CD4-positive, alpha-beta T cell treated with Interleukin-15 for 4 hours (primary cell): ENCODE results near the gene LRRC61.
"Not testable (repeated sequence)": the region's sequence is repeated elsewhere in the genome, so short reads cannot be mapped to it uniquely, and the experiment has no call there.

Experiments
- DNase-seq: peaks from one replicate; pipeline ENCODE4 v3.0.0-alpha.2; 2020; ENCODE audit warnings: low spot score

Gene LRRC61, protein sequence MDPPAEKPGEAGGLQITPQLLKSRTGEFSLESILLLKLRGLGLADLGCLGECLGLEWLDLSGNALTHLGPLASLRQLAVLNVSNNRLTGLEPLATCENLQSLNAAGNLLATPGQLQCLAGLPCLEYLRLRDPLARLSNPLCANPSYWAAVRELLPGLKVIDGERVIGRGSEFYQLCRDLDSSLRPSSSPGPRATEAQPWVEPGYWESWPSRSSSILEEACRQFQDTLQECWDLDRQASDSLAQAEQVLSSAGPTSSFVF

DNA sequence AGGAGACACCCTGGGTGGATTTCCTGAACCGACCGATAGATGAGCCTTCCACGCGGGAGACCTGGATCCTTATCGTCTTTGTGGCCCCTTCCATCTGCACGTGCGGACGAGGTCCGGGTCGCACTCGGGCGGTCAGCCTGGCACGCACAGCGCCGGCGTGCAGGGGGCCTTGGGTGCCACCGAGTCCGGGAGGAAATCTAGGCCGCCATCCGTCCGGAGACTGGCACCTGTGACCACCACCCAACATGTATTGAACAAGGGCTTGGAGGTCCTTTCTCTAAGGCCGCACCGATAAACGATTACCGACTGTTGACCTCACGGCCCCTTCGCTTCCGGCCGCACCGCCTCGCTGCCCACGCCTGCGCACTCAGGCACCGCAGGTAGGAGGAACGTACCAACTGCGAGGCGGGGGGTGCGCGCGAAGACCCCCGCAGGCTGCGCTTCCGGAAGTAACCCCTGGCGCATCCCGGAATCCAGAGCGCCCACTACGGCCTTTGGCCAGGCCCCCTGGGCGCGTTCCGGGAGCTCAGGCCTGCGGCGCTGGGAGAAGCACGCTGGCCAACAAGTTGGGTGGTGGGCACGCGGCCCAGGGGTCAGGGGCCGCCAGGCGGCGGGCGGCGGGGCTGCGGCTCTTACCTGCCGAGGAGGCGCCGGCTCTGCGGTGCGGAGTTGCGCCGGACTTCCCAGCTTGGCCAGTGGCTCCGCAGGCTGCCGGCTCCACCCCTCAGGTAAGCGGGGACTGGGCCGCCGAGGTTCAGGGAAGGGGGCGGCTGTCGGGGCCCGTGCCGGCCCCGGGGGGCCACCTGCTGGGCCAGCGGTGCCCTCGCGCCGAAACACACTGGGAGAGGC lies at the start of gene LRRC61, which contains the start of gene ACTR3C:
TSS of gene LRRC61 (plus strand) at position 523 of the 849 bp plus-strand sequence. CDS start 13,507 bp downstream, outside the sequence.
TSS of gene ACTR3C (minus strand) at position 713 of the 849 bp plus-strand sequence. CDS start 28,249 bp downstream, outside the sequence.
- peak; percentile 59 for DNase-seq

DNA sequence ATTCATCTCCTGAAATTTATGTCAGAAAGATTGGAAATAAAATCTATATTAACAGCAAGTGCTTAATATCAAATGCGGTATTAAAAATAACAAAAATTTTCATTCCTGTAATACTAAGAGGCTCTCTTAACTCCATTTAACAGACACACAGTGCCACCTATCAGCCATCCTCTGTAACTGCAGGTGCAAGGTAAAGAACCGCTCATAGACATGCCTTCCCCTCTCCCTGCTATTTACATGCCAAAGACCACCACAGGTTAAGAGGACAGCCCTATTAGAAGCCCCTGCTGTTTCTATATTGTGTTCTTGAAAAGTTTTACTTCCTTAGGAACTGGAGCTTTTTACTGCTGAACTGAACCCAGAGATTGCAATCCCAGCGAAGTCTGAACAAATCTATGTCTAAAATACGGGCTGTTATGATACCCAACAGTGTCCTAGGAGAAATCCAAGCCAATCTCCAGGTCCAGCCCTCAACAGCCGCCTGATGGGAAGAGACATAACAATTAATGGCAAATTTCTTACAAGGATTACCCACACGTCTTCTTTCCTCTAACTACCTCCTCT lies 46.9 kb upstream of the LRRC61 start:
- peak; percentile 46 for DNase-seq

DNA sequence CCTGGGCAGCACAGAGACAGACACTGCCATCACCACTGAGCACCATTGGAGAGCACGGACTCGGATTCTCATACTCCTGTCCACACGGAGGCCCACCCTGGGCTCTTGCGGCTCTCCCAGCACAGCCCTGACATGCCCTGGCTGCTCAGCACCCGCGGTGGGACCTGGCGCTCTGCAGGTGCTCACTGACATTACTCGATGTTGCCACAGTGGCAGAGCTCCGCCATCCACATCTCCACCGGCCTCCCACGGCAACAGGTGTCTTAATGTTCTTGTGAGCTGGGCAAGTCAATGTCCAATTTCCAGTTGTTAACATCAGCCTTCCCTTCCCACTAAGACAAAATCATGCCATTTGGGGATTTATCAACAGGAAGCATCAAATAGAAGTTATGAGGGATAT lies 44.8 kb upstream of the LRRC61 start:
- DNase-seq = not testable (repeated sequence)

DNA sequence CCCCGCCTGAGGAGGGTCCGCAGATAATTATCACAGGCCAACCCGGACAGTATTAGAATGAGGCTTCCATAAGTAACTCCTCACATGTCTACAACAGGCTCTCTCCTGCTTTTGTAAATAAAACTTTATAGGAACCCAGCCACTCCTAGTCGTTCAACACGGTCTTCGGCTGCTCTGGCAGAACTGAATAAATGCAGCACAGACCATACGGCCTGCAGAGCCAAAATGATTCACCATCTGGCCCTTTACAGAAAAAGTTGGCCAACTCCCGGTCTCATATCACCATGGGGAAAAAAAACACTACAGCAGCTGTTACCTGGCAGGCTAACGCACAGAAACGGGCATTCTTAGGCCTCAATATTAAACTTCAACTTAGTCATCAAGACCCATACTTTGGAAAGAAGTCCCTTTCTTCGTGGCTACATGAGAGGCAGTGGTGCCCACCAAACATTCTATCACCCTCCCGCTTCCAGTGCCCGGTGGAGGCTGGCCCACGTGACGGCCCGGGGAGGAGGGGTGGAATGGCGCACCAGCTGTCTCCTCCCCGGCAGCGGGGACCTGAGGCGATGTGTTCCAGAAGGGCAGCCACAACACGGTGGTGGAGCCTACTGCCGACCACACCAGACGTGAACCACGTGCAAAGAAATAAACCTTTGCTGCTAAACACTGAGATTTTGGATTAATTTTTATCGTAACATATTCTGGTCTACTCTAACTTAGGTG lies 41.3 kb upstream of the LRRC61 start:
- DNase-seq = not testable (repeated sequence)

DNA sequence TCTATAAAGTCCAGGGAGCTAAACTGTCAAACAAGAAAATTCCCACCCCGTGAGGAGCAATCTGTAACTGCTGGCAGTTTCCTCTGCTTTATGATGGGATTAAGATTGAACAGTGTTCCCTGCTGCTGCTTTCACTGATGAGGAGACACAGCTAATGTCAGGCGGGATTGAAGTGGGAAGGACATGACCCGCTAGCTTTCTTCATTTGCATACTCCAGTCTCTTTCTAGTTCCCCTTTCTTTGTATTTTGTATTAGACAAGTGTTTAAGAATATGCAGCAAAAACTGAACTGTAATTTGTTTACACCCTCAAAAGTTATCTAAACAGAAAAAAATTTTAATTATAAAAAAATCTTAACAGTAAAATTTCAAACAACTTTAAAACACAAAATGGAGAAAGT lies 40.0 kb upstream of the LRRC61 start:
- not testable (repeated sequence) for DNase-seq

DNA sequence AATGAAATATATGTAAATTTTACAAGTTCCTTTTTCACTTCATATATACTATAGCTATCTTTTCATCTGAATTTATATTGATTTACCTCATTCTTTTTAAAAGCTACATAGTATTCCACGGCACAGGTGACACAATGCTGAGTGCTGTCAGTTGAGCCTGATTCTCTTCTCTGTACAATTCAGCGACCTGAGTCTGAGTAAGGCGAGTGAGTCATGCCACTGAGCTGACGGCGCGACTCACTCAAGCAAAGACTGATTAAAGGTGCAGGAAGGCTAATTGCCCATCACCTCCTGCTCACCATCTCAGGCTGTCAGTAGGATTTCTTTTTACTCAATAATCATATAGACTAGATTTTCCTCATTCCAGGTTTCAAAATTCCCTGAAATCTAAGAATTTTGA lies 39.5 kb upstream of the LRRC61 start:
- DNase-seq = not testable (repeated sequence)

DNA sequence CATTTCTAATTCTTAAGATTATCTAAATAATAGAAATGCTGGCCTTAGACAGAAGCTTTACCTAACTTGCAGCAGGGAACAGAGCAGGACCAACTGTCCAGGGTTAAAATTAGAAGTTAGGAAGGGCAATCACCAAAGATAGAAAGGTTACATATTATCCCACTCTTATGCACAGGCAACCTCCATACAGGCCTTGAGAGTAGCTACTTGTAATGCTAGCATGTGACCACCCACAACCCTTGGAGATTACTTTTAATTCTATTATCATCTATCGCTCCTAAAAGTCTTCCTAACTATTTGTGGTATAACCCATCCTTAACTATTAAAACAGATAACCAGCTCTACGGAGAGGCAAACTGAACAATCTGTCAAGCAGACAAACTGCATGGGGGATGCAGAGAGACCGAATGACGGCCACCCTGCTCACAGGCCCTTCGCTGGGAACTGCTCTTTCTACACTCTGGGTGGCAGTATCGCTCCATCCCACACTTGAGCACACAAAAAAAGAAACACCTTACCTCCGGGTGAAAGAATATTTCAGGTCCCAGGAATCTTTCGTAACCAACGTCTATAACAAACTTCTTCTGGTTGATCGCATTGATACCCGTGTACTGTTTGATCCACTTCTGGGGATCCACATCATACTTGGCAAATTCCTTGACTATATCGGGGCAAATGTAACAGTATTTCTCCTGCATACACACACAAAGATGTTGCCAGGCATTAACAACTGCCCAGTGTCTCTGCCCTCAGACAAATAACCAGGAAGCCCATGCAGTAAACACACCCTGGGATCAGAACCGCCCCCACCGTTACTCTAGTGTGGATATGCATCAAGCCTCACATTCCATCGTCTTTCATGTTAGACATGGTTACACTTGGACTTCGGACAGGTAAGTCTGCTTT lies 37.1 kb upstream of the LRRC61 start:
- DNase-seq = peak; percentile 23

DNA sequence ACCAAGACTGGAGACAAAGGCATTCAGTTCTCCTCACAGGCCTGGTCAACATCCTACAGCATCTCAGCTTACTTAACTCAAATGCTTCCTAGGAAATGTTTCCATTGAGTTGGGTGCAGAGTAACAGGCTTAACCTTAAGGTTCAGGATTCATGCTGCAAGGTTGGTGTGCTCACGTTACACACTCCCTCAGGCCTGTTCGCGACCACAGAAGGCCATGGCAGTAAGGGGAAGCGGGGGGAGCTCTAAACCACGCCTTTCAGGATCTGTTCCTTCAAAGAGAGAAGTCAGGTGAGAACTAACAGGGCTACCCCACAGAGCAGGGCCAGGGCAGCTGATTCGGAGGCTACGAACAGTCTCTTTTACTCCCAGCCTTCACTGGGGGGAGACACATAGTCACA lies 35.3 kb upstream of the LRRC61 start:
- DNase-seq = not testable (repeated sequence)

DNA sequence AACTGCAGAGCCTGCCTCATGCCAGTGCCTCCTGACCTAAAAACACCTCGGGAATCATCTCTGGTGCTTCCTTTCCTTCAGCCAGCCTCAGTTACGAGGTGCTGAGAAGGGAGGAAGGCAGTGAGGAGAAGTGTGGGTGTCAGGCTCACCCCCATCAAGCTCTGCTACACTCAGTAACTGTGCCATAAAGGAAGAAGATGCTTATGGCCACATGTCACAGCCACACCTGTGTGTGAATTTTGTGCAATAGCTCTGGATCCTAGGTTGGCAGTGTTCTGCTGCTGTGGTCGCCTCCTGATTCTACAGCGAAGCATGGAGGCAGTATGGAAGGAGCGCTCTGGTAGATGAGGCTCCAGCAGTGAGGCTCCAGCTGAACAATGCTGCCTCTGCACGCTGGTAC lies 34.3 kb upstream of the LRRC61 start:
- not testable (repeated sequence) for DNase-seq

DNA sequence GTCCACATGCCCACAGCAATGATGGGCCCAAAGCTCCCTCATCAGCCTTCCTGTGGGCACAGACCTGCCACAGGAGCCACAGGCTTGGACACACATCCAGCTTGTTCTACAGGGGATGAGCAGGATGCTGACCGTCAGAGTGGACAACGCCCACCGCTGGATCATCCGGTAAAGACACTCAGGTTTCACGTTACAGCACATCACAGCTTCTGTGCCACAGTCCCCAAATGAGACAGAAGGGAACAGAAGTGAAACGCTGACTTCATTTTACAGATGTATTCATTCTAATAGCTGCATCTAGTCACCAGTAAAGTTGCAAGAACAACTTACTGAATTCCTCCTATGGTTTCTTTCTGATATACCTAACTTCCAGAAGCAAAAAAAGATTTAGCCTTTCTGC lies 32.8 kb upstream of the LRRC61 start:
- DNase-seq = not testable (repeated sequence)

DNA sequence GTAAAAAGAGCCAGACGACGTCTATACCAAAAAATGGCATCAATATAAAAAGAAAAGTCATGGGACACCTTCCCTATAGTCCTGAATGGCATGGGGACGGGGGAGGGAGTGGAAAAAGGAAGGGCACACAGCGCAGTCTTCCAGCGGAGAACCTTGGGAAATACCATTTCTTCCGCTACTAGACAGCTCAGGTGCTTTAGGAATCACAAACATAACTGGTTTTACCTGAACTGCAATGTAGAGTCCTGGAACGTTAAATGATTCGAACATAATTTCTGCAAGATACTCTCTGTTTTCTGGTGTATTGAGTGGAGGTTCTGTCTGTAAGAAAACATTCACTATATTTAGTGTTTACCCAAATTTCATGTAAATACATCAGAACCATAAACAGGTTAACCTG lies 28.1 kb upstream of the LRRC61 start:
- not testable (repeated sequence) for DNase-seq

DNA sequence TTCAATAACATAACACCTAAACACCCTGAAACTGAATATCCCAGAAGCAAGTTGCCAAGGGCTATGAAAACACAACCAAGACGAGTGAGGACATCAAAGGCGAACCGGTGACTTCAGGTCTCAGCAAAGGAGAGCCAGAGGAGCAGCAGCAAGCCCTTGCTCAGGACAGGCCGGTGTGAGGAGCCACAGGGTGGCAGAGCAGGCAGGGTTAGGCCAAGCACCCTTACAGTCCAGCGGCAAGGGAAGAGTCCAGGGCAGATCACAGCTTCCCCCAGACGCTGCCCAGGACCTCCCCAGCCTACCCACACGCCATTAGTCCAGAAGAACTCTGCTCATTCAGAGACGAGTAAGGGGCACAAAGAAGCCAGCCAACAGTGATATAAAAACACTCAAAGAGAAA lies 27.5 kb upstream of the LRRC61 start:
- not testable (repeated sequence) for DNase-seq

DNA sequence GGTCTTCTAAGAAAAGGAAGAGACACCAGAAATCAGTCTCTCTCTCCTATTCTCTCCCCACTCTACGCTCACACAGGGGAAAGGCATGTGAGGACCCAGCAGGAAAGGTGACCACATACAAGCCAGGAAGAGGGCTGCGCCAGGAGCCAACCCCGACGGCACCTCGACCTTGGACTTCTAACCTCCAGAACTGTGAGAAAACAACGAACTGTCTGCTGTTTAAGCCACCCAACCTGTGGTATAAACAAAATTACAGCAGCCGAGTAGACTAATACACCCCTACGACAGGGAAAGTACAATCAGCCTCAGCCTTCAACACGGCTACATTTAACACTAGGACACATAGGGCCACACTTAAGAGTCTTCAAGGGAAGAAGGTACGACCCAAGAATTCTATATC lies 26.4 kb upstream of the LRRC61 start:
- not testable (repeated sequence) for DNase-seq

DNA sequence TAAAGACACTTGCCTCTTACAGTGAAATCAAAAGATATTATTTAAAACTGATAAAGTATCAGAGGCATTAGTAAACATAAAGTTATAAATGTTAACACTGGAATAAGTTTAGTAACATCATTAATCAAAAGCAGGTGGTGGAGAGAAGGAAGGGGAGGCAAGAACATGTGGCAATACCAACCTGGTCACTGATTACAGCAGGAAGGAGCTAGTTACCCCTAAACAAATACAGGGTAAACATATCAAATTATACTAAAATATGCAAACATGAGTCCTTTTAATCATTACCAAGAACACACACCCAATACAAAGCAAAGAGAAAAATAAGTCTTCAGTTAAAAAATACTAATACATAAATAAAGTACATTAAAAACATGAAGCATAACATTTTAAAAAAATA lies 25.2 kb upstream of the LRRC61 start:
- not testable (repeated sequence) for DNase-seq

DNA sequence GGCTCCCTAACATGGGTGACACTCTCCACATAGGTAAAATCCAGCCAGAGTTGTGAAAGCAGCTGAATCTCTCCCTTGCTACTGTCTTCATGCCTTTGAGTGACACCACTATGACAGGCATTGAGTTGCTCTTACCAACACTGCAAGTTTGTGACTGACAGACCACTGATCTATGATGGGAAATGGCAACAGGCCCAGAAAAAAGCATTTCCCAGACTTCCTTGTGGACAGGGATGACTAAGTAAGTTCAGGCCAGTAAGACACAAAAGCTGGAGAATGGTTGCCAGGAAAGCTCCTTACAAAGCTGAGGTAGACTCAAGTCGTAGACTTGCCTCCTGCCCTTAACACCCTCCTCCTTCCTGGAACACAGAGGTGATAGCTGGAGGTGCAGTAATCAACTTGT lies 20.2 kb upstream of the LRRC61 start:
- not testable (repeated sequence) for DNase-seq

DNA sequence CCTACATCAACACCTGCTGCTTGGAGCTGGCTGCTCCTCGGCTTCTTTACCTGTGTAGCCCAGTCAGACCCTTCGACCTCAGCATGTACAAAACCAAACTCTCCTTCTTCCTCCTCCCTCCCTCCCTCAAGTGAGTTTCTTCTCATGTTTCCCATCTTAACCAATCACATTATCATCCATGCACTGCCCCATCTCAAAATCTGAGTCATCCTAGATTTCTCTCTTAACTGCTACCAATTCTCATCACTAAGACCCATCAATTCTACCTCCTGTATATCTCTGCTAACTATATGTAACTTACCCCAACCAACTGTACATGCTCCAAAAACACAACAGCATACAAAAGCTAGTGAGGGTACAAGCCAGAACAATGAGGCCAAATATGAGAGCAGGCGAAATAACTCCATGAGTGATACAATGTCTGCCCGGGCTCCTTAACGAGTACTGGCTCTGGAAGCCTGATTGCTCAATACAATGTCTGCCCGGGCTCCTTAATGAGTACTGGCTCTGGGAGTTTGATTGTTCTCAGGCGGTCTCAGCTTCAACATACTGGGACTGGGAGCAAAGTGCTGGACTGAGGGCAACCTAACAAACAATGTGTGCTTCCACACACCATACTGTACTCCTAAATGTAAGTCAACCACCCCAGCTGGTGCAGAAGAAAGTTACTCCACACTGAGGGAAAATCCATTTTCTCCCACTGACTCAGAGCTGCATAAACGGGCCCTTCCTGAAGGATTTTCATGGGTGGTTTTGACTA lies 18.5 kb upstream of the LRRC61 start:
- not testable (repeated sequence) for DNase-seq

DNA sequence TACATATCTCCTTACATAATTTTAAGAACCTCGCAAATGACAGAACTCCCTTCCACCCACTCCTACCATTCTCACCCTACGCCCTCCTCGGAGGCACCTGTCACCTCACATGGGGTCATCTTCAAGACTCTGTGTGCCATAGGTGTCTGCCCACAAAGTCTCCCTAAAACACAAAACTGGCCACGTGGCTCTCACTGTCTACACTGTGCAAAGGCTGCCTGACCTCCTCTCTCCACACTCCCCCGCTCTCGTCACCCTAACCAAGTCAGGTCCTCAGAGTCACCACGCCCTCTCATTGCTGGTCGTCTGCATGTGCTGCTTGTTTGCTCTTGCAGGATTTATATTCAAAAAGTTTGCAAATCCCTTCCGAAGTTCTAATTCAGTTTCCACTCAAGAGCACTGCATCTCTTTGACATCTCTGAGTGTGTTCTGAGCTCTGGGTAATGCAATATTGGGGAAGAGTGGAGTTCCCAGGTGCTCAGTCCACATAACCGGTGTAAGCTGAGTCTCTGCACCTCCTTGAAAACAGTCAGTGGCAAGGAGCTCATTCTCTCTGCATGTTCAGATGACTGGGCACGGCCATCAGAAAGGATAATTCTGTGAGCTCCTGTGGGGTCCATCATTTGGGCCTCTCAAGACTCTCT lies 17.8 kb upstream of the LRRC61 start:
- DNase-seq = not testable (repeated sequence)

DNA sequence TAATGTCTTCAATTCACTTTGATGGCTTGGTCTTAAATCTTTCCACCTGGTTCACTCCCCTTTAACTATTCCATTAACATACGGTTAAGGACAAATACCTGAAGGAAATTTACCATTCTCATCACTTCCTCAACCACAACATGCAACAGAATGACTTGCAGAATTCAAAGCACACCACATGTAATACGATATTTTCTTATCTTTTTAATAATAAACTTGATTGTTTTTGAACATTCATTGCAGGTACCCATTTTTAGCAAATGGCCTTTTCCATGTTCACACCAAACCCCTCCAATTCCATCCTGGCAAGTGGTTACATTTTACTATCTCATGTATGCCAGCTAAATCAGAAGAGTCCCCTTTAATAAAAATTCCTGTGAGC lies 17.3 kb upstream of the LRRC61 start:
- DNase-seq = not testable (repeated sequence)

DNA sequence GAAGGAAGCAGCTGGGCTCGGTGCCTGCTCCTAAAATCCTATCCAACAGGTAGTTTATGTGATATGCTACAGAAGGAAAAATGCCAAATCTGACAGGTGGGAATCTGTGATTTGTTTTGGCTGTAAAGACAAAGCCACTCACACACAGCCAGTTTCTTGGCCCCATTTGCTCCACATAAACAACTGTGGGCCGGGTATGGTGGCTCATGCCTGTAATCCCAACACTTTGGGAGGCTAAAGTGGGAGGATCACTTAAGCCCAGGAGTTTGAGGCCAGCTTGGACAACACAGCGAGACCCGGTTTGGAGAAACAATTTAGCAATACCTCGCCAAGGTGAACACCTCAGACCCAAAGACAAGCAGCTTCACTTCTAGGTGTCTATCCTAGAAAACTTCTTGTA lies 16.8 kb upstream of the LRRC61 start:
- DNase-seq = not testable (repeated sequence)

DNA sequence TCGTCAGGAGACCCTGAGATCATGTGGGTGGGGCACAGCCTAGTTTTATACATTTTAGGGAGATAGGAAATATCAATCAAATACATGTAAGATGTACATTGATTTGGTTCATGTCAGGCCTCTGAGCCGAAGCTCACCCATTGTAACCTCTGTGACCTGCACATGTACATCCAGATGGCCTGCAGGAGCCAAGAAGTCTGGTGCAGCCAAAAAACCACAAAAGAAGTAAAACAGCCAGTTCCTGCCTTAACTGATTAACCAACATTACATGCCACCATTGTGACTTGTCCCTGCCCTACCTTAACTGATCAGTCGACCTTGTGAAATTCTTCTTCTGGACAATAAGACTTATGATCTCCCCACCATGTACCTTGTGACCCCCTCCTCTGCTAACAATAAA lies 16.0 kb upstream of the LRRC61 start:
- no peak for DNase-seq
